B cell (primary cell): ENCODE results near the gene UTP11. TPM values are rescaled to one million over a fixed set of nuclear protein-coding genes. Genes with fewer than 3 reads are reported as not detected.

Source experiments
- ATAC-seq: fragments of 200-7000 bp; cut with Tn5 transposase; one replicate; pipeline ENCODE4 v1.10.0; 2021; ENCODE audit warnings: low read depth, mild to moderate bottlenecking, moderate number of reproducible peaks, moderate library complexity
- CTCF ChIA-PET: fragments of 350-600 bp; sonication (Branson Sonifier 250); formaldehyde crosslinking; loops from one replicate; lab custom pipeline; 2021; ENCODE audit warnings: antibody characterized with exemption, inconsistent platforms; lab: Charles Lee
- POLR2A ChIA-PET: fragments of 350-600 bp; sonication (Branson Sonifier 250); formaldehyde crosslinking; loops from one replicate; lab custom pipeline; 2021; ENCODE audit warnings: antibody characterized with exemption; lab: Charles Lee
- DNase-seq: peaks from one replicate; pipeline ENCODE4 v3.0.0; 2013
- H2AFZ ChIP-seq: 2 replicates; pipeline ENCODE4 v1.6.1; 2012; ENCODE audit warnings: mild to moderate bottlenecking, low read depth, low read length; ENCODE audit not compliant: insufficient read depth, poor library complexity, severe bottlenecking
- H3K27ac ChIP-seq, 2 donors: 1 replicate in 1 of 2; 2 replicates in 1 of 2; pipeline ENCODE4 v1.5.1; 2012 to 2013; ENCODE audit warnings: low read length in 2 of 2, mild to moderate bottlenecking in 2 of 2, moderate library complexity in 1 of 2
- H3K27me3 ChIP-seq, 4 experiments: fragments of 200-600 bp in 1 of 4; sonication (generic) in 1 of 4; replicated peaks in 1 of 4; 1 replicate in 2 of 4; 2 replicates in 2 of 4; pipeline versions ENCODE4 v1.6.1 to v1.7.0; 2013 to 2016; ENCODE audit warnings: low read length in 3 of 4, mild to moderate bottlenecking in 2 of 4, mixed read lengths in 1 of 4, moderate library complexity in 1 of 4; ENCODE audit not compliant: insufficient read depth in 4 of 4, control insufficient read depth in 3 of 4; ENCODE audit errors: control extremely low read depth in 1 of 4
- H3K36me3 ChIP-seq, 2 experiments: replicated peaks in 1 of 2; 1 replicate in 1 of 2; 2 replicates in 1 of 2; pipeline versions ENCODE4 v1.6.1 to v1.7.1; 2013; ENCODE audit warnings: low read length in 1 of 2; ENCODE audit not compliant: insufficient read depth in 2 of 2, control insufficient read depth in 1 of 2; ENCODE audit errors: control extremely low read depth in 1 of 2, extremely low read depth in 1 of 2
- H3K4me1 ChIP-seq, 2 donors: fragments of 200-600 bp in 1 of 2; sonication (generic) in 1 of 2; 1 replicate in 1 of 2; 2 replicates in 1 of 2; pipeline versions ENCODE4 v1.5.1 to v1.6.1; 2013 to 2017; ENCODE audit warnings: low read length in 2 of 2; ENCODE audit not compliant: control insufficient read depth in 2 of 2, insufficient read depth in 2 of 2
- H3K4me2 ChIP-seq: replicated peaks from 2 replicates; pipeline ENCODE3; 2012; ENCODE audit warnings: mild to moderate bottlenecking, low read depth, low read length; ENCODE audit not compliant: poor library complexity, severe bottlenecking
- H3K4me3 ChIP-seq, 5 experiments: fragments of 200-600 bp in 1 of 5; sonication (generic) in 1 of 5; 1 replicate in 3 of 5; 2 replicates in 2 of 5; pipeline versions ENCODE4 v1.5.1 to v1.7.0; 2011 to 2016; ENCODE audit warnings: low read length in 4 of 5, mild to moderate bottlenecking in 4 of 5, low read depth in 2 of 5, control low read depth in 1 of 5, moderate library complexity in 1 of 5; ENCODE audit not compliant: insufficient read depth in 1 of 5; ENCODE audit errors: control extremely low read depth in 1 of 5, extremely low read depth in 1 of 5
- H3K79me2 ChIP-seq: fragments of 200-600 bp; sonication (generic); one replicate; pipeline ENCODE4 v1.6.0; 2016; ENCODE audit warnings: low read length; ENCODE audit not compliant: control insufficient read depth, insufficient read depth
- H3K9ac ChIP-seq: fragments of 200-600 bp; sonication (generic); 2 replicates; pipeline ENCODE4 v1.6.1; 2017; ENCODE audit warnings: mild to moderate bottlenecking, low read length, moderate library complexity
- H3K9me3 ChIP-seq, 3 donors: one replicate each; pipeline versions ENCODE4 v1.6.1 to v1.7.1; 2013; ENCODE audit warnings: low read length in 2 of 3; ENCODE audit not compliant: control insufficient read depth in 2 of 3, insufficient read depth in 1 of 3; ENCODE audit errors: control extremely low read depth in 1 of 3
- H4K20me1 ChIP-seq: 2 replicates; pipeline ENCODE4 v1.6.0; 2012; ENCODE audit warnings: mild to moderate bottlenecking, low read length; ENCODE audit not compliant: insufficient read depth, control insufficient read depth, poor library complexity, severe bottlenecking
- H3K27ac Mint-ChIP-seq: one replicate; pipeline ENCODE4 v1.8.0; 2021; ENCODE audit warnings: mixed read lengths
- H3K27me3 Mint-ChIP-seq: one replicate; pipeline ENCODE4 v1.8.0; 2021; ENCODE audit warnings: mixed read lengths
- H3K4me1 Mint-ChIP-seq: one replicate; pipeline ENCODE4 v1.8.0; 2021; ENCODE audit warnings: mixed read lengths
- H3K4me3 Mint-ChIP-seq: one replicate; pipeline ENCODE4 v1.8.0; 2021; ENCODE audit warnings: mixed read lengths
- H3K9me3 Mint-ChIP-seq: one replicate; pipeline ENCODE4 v1.8.0; 2022; ENCODE audit warnings: mixed read lengths; ENCODE audit not compliant: insufficient read depth
- CTCF ChIP-seq: fragments of 200-600 bp; IDR thresholded peaks from one replicate; pipeline ENCODE4 v1.8.0; 2022; ENCODE audit warnings: antibody characterized with exemption, mild to moderate bottlenecking
- EZH2 ChIP-seq: IDR thresholded peaks from 2 replicates; pipeline ENCODE4 v1.6.1; 2012; ENCODE audit warnings: borderline replicate concordance, low read depth, mild to moderate bottlenecking, moderate library complexity, low read length; ENCODE audit not compliant: insufficient read depth, poor library complexity, severe bottlenecking
- WGBS: methylation state at CpG from one replicate; pipeline ENCODE4 v1.1.5; 2013; ENCODE audit warnings: missing lambda C conversion rate; ENCODE audit not compliant: insufficient coverage; 5-methylcytosine and 5-hydroxymethylcytosine counted together
- intact Hi-C: fragments of 100-400 bp; cut with micrococcal nuclease; formaldehyde crosslinking; loops from one replicate; pipeline ENCODE4 v1.10.0; 2022
- polyA plus RNA-seq: library from polyadenylated mRNA; depleted of rRNA; stranded (reverse); fragments of >200 nt; gene quantifications from 2 replicates; pipeline ENCODE4 v1.2.3, GENCODE V29; 2012
- total RNA-seq, 2 donors: library from RNA; stranded (reverse); fragments of 120-200 nt in 1 of 2; gene quantifications; 1 replicate in 1 of 2; 2 replicates in 1 of 2; pipeline versions ENCODE4 v1.2.3 to v1.2.4, GENCODE V29; 2013 to 2022

The UTP11 gene
- total and polyA plus RNA-seq, 2 donors (not counting 1 experiment from before 2014, with no cell fraction given), result 6.0 to 16.8 TPM

GRCh38 chr1:37999430-38000232 lies 12.9 kb upstream of the UTP11 start:
- Mint-ChIP-seq H3K4me1 (peaks cover 17% of the 10 kb centered on the region), H3K4me3 (no peak overlapping the region), H3K27ac (peak overlapping the region; percentile 10), H3K9me3 (no peaks in the 10 kb centered on the region), H3K27me3 (peaks cover 10% of the 10 kb centered on the region)
- Histone ChIP-seq H3K9ac (no peak overlapping the region), H3K9me3 (no peaks in the 10 kb centered on the region), H4K20me1 (no peaks in the 10 kb centered on the region), H3K4me1 (peaks cover 12 to 22% of the 10 kb centered on the region in 2 donors), H3K27ac (no peak overlapping the region), H3K79me2 (no peaks in the 10 kb centered on the region), H3K4me3 (no peak overlapping the region), H3K27me3 (peaks cover 0 to 11% (median 5%) of the 10 kb centered on the region in 4 experiments), H2AFZ (peak overlapping the region; percentile 42), H3K36me3 (no peaks in the 10 kb centered on the region), H3K4me2 (no peak overlapping the region)
- WGBS, result 20% methylated on average over 3 of the region's 9 CpGs
- intact Hi-C loops, result loop anchor here (10.0 kb wide), 1 partner anchor 475 kb away; no protein-coding TSS in a partner anchor
- ATAC-seq, result no peak
- POLR2A ChIA-PET, result no interaction called here
- TF ChIP-seq EZH2 (no peak), CTCF (no peak)
- CTCF ChIA-PET, result interaction anchor here (0.5 to 2.8 kb wide), 5 partner anchors 10 to 298 kb away, joined by 3 to 9 read pairs (median 5); partner anchors contain the start of gene SF3A3
- no peak for DNase-seq

GRCh38 chr1:38000233-38000528 lies 12.4 kb upstream of the UTP11 start:
- H2AFZ ChIP-seq, result no peak overlapping the region
- Mint-ChIP-seq H3K9me3 (no peaks in the 10 kb centered on the region), H3K27me3 (peaks cover 11% of the 10 kb centered on the region), H3K27ac (no peak overlapping the region), H3K4me1 (peaks cover 15% of the 10 kb centered on the region), H3K4me3 (no peak overlapping the region)
- no peaks in the 10 kb centered on the region for H3K36me3 ChIP-seq
- H3K79me2 ChIP-seq, result no peaks in the 10 kb centered on the region
- no peak for DNase-seq
- no peak overlapping the region for H3K4me2 ChIP-seq
- H3K4me1 ChIP-seq, result peaks cover 9 to 21% of the 10 kb centered on the region in 2 donors
- no peak overlapping the region for H3K4me3 ChIP-seq
- H4K20me1 ChIP-seq, result no peaks in the 10 kb centered on the region
- H3K27me3 ChIP-seq, result peaks cover 0 to 13% (median 6%) of the 10 kb centered on the region in 4 experiments
- no peak for TF ChIP-seq EZH2
- no peak for TF ChIP-seq CTCF
- ATAC-seq, result no peak
- ChIA-PET POLR2A (no interaction called here), CTCF (interaction anchor here (0.5 to 2.8 kb wide), 5 partner anchors 10 to 299 kb away, joined by 3 to 9 read pairs (median 5); partner anchors contain the start of gene SF3A3)
- H3K9me3 ChIP-seq, result no peaks in the 10 kb centered on the region
- H3K27ac ChIP-seq, result no peak overlapping the region
- H3K9ac ChIP-seq, result no peak overlapping the region
- intact Hi-C loops, result no loop called here
- WGBS, result no CpG with 5 or more reads among the region's 2 CpGs
